Measurements from ENCODE around the gene PARD3B.

The PARD3B gene

DNA sequence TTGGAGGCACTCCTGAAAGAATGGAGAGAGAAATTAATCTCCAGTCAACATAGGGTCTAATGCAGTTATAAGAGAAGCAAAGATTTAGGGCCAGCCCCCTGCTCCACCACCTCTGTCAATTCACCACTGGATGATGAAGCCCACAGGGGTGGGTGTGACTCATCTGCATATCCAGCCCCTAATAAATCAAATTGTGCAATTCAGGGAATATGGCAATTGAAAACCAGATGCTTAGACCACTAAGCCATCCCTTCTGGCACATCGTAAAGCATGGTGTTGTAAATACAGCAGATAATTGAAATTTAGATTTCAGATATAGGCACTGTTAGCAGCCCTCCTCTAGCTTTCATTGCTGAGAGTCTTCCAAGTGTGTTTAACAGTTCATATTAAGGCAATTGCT is 541.4 kb downstream of the PARD3B start:
- DNase-seq, result no peak

DNA sequence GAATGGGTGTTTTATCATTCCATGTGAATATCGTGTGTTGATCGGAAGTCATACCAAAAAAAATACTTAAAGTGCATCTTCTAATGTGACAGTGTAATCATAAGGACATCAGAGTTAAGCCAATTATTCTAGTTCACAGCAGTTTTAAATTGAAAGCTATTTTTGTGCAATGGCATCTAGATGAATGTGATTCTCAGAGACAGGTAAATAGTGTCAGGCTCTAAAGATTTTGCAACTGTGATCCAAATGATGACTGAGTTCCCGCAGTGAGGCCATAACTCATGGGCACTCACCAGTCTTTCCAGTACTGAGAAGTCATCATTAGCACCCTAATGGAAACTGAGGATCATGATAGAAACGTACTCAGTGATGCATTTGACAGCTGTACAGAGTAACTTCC is 542.6 kb downstream of the PARD3B start:
- DNase-seq, result no peak

DNA sequence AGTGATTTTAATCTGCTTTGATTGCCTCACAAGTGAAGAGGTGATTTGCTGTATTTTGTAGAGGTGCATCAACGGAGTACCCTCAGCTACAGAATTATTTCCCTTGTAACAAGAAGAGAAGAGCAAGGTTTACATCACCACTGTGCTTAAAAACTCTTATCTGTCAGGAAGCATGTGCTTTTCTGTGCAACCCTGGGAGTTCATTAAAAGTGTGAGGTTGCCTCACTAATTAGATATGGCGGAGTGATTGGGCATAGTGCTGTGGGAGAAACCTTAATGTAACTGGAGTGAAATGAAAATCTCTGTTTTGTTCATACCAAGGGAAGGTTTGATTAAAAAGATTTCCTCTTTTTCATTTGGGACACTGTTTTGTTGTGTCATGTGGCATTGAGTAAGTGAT is 544.7 kb downstream of the PARD3B start:
- no peak for DNase-seq

DNA sequence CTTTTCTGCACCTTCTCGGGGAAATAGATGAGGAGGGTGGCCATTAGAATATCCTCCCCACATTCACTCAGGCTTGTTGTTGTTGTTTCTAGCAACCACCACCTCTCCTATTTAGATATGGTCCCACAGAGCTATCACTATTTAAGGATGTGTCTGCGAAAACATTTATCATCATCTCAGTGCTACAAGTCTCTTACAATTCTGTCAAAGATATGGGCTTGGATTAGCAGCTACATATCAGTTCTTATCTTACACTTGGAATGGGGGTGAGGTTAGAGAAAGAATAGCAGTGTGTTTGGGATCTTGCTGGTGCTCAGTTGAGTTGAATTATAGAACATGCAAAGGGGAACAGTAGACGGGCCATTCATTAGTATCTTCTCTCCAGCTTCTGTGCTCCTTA is 546.1 kb downstream of the PARD3B start:
- no peak for DNase-seq

DNA sequence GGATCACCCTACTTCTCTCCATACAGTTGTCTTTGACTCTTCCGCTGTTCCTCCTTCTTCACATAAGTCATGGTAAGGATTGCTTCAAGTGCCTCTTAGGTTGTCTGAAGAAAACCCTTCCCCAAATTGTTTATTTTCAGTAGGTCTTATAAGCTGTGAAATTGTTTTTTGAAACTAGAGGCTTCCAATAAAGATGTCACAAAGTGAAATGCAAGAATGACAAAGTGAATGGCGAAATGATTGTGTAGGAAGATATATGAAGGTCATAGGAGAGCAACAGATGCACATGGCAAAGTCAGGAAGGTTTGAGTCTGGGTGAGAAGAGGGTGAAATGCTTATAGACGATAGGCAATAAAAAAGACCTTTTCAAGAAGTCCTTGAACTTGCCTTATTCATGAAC is 548.8 kb downstream of the PARD3B start:
- no peak for DNase-seq

DNA sequence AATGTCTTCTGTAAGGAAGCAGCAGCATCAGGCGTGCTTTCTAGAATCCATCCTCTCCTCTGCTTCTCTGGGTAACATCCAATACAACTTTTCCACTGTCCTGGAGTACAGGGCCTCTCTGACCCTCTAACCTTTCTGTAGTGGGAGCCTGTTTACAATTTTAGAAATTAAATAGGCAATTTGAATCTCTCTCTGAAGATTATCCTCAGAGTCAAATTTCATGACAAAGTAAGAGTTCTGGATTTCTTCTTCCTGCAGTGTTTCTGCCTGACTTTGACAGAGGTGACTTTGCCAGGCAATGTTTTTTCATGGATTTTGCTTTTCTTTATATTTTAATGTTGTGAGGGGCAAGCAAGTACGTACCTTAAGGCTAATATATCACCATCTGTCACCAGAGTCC is 558.4 kb downstream of the PARD3B start:
- DNase-seq, result no peak

DNA sequence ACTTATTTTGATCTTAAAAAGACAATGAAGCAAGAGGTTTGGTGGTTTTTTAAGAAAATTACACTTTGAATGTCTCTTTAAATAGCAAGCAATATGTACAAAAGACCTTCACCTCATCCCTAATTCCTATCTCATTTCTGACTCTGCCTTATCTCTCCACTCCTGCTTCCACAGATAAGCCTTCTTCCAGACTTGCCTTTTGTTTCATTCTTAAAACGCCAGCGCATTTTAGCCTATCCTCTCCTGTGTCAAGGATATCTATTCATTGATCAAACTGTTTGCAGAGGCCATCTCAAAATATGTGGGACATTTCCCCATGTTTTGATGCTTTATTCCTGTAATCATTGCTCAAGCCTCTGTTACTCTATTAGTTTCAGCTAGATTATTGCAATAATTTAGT is 562.5 kb downstream of the PARD3B start:
- no peak for DNase-seq

DNA sequence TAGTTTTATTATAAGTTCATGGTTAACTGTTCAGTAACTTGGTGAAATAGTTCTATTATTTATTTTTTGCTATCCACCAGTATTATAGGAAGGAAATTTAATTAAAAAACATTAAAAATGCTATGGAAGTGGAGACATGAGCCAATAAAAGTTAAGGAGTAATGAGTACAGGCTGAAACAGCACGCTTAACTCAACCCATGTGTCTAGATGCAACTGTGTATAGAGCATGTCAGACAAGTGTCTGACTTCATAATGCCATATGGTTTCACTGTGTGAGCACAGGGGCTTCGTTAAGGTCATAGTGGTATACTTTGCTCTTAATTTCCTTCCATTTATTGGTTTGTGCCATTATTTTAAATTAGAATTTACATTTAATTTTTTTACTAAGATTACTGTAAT is 570.2 kb downstream of the PARD3B start:
- DNase-seq, result no peak

DNA sequence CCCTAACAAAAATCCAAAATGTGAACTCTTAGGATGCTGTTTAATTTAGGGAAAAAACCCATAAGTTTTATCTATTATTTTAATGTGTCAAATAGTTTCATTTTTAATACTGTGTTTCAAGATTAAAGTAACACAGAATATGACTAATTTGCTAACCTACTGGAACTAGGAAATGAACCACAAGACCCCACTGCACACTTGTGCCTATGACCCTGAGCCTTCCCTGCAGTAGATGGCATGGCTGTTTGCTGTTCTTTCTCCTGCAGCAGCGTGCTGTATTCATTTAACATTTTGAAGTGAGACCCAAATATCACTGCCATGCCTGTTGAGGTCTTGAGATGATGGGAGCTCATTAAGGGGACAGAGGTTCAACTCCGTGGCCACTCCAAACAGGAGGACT is 571.9 kb downstream of the PARD3B start:
- no peak for DNase-seq

DNA sequence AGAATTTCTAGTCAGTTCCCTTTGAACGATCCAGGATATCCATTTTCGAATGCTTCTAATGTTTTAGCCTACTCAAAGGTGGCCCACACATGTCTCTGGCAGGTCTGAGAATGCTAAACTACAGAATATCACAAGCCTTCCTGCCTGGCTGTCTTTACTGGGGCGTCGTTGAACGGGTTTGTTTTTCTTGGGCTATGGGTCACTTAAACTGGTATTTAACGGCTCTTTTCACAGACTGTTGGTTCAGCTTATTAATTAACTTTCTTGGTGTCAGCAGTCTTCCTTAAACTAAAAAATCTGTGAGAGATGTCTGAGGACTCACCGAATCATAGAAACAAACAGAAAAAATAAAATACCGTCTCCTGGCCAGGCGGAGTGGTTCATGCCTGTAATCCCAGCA is 573.9 kb downstream of the PARD3B start:
- no peak for DNase-seq

DNA sequence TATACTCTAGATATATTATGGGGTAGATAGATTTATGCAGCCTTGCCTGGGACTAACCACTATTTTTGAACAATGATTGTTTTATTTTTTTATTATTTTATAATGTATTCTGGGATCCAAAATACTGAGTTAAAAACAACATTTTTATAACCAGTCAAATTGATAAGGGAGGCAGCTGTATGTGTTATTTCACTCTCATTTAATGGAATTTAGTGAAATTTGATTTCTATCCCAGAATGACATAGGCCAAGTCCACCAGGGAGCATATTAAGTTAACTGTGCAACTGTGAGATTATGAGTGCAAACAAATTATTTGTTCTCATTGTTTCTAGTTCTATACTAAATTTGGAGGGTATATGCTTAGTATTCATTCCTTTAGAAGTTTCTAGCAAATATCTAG is 583.5 kb downstream of the PARD3B start:
- DNase-seq, result no peak

DNA sequence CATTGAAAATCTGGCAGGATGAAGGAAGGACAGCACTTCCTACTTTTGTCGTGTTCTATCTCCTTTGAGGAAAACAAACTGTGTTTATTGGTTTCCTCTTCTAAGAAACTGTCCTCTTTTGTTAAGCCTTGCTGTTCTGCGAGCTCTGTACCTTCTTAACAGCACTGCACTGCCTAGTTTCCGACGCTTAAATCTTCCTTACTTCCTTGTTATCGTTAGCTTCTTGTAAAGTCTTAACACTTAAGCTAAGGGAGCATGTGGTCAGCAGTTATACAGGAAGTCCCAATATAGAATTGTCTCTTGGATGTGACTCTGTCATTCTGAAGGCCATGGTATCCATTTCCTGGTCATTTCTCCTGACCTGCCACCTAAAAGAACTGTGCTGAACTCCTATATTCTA is 584.3 kb downstream of the PARD3B start:
- no peak for DNase-seq

DNA sequence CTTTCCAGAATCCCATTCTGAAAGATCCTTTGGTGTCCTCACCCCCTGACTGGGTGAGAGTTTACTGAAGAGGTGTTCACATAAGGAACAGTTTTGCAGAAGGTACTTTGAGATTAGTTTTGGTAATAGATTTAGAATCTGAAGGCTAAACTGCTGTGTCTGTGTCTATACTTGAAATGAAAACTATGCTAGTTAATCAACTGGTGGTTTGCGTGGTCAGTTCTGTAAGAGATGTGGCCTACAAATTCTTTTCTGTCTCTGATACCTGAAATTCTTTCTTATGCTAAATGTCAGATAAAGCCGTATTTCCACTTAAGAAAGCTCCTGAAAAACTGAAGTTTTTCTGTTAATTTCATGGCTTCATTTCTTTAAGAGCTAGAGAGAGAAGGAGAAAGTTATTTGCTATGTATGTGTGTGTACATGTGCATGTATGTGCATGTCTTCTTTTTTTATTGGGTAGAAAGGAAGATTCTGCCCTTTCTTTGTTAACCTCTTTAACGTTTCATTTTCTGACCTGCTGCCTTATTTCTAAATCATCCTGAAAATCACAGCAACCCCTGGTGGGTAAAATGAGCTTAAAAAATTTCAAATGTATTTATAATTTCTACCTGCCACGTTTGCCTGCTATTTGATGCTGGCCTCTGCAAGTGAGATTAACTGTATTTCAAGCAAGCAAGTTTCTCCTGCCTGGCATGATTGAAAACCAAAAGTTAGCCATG is 585.0 kb downstream of the PARD3B start:
- no peak for DNase-seq

DNA sequence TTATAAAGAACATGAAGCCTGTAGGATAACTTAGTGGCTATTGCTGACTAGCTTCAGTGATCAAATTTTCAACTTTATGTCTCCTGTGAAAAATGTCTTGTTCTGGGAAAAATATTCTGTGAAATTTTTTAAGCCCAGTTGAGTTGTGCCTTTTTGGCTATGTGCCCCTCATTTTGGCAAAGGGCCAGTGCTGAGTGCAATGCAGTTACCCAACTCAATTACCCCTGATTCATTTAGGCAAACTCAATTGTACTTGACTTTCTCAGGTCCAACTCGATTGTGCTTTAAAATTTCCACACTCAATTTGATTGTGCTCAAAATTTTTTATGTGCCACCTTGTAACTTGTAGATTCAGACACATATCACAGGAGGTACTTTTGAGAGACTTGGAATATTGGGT is 588.3 kb downstream of the PARD3B start:
- DNase-seq, result no peak

DNA sequence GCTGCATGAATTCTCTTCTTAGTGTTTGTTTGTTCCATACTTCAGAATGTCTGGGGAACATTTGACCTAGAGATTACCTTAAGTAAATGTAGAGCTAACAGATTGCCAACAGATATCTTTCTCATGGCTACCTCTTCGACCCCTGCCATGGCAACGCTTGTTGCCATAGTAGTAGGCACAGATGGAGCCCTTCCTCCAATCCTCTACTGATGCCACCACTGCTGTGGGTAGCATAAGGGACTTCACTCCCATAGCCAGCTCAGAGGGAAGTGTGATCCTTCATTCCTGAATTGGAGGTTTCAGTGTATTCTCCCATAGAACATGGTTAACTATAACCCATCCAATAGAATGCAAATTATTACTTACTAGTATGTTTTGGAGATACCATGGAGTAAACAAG is 593.5 kb downstream of the PARD3B start:
- no peak for DNase-seq

DNA sequence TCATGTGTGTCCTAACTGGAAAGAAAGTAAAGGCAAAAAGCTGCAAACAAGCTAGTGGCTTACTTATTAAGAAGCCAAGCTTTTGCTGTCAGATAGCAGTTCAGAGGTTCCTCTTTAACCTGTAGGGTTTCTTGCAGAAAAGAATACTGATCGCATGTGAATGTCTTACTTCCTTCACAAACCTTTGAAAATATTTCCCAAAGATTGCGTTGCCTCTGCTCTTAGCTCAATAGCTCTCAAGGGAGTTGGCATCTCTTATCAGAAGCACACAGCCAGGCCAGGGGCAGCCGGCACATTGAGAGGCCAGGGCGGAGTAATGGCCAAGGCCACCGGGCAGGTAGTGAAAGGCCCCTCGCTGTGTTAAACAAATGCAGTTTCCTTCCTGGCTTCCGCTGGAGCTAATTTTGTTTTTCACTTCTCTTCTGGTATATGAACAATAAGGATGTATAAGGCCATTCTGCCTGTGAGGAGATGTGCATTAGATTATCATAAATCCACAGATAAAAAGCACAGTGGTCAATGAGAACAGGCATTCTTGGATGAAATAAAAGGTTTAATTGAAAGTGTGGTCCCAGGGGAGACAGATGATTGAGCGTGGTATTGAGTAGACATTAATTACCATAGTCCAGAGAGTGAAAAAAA is 594.7 kb downstream of the PARD3B start:
- no peak for DNase-seq

DNA sequence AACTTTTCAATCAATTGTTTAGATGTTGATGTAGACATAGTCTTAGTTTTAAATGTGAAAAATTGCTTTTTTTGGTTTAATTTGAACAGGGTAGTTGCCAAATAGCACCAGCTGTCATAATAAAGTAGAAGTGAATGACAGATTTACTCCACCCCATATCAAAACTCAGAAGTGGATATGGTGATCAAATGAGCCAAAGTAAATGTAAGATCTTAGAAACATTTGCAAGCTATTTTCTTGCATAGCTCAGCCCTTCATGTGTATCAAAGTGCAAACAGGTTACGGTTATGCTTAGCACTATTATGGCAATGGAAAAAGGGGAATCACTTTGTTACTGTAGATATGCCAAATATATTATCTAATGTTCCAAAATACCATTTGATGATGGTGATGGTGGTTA is 596.1 kb downstream of the PARD3B start:
- no peak for DNase-seq

DNA sequence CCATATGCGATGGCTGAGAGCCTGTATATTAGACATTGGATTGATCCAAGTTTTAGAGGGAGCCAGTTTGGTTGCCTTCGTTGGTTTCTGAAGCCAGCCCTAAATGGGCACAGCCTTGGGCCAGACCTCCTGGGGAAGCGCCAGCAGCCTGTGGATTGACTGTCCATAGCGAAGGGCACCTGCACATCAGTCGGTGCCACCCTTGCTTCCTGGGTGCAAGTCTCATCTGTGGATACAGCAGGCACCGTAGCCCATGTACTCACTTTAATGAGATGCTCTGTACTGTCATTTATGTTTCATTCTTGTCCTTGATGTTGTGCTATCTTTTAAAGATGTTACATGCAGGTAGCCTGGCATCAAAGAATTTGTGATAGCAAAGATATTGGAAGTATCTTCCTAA is 600.6 kb downstream of the PARD3B start:
- DNase-seq, result no peak

DNA sequence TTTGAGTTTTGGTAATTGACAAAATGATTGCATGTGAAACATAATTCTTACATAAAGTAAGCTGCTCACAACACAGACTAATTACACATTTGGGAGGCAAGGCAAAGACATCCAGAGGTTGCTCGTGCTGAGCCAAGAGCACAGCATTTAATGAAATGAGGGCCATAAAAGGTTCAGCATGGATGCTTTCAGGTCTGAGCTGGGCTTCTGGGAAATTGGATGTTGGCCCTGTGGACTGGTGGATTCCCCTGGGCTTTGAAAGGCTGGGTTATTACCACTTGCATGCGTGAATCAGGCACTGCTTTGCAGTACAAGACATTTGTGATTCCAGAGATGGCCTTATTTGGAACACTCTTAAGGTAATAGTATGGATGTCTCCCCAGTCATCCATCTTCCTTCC is 603.5 kb downstream of the PARD3B start:
- DNase-seq, result no peak

DNA sequence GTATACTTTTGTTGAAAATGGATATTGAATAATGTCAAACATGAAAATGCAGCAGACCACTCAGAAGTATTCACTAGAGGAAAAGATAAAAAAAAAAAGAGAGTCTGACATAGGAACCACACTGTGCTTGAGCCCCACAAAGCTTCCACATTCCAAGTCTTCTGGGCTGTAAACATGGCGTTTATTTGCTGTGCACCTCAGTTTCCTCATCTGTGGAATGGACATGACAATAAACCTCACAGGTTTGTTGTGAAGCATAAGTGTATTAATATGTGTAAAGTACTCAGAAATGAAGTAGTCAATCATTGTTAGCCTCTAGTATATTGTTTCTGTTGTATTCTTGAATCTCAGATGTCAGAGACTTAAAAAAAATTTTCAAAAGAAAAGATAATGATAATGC is 611.2 kb downstream of the PARD3B start:
- no peak for DNase-seq

DNA sequence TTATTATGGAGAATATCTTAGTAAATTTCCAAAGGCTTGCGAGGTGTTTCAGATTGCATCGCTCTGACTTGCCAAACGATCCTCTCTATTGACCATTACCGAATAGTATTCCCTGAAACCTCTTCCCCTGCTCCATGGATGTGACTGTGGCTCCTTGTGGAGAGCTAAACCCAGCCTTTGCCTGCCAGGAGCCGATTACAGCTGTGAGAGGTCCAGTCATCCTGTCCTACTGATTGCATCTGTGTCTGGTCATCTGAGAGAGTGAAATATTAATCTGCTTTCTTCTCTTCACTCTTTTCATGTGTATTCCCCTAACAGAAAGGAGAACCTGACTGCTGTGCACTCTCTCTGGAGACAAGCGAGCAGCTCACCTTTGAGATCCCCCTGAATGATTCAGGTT is 613.1 kb downstream of the PARD3B start:
- DNase-seq, result no peak

DNA sequence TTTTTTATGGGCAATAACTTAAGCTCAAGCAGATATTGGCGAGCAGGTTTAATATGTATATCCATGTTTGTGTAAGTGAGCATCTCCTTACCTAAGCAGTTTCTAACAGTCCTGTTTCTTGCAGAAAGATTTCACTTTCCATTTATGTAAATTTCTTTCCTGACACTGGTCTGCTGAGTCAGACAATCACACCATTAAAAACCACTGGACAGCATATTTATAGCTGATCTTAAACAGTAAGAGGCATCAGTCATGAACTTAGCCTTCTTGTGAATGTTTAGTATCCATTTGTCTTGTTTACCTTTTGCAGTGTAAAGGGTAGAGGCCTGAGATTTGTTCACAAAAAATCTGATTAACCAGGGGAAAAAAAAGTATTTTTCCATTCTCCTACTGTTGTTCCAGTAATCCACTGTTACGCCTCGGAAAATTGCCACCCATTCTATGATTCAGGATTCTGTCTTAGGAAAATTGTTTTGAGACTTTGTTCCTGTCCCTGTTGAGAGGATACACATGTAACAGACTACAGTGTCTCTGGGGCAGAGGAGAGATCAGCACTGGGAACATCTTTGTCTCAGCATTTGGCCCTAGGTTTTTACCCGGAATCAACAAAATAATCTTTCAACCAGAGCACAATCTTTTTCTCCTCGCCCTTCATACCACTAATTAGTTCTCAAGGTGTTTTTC is 616.0 kb downstream of the PARD3B start:
- DNase-seq, result no peak

DNA sequence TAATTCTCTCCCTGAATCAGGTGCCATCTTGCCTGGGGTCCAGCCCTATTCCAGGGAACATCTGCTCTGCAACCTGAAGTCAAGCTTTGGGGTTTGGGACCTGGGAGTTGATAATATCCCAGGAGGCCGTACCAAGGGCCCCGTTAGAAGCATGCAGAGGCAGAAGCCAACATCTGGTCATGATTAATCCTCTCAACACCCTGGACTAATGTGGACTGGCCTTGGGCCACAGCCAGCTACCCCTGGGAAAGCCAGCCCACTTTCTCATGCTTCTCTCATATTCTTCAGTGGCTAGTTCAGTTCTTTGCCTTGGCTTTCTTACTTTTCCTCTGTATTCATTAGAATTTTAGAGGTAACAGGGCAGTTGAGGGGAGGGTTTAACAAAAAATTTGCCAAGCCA is 621.5 kb downstream of the PARD3B start:
- no peak for DNase-seq

DNA sequence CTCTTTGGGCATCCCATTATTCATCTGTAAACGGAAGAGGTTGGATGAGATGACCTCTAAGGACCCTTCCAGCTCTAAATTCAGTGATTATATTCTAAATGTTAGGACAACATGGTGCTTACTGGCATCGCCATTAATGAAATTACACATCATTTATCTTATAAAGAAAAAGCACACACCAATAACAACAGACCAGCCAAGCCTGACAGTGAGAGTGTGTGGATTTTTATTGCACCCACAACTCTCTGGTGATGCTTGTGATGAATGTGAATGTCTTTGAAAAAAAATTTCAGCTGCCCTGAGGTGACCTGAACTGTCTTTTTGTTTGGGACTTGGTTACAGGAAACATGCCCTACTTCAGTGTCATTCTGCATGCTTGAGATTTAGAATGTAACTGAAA is 623.7 kb downstream of the PARD3B start:
- DNase-seq, result no peak

DNA sequence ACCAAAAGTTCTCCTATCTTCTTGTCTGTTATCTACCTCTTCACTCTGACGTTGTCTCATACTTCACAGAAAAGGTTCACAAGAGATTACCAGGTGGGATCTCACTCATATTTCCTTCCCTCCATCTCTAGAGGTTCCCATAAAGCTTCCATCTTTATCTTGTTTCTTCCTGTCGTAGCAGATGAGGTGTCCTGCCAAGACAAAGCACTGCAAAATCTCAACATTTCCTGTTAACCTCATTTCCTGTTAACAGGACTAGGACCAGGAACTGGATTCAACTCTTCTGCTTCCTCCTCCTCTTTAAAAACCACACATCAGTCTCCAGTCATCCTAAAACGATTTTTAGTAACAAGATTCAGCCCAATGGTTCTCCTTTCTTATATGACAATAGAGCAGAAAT is 624.2 kb downstream of the PARD3B start:
- no peak for DNase-seq
